ENCODE measurements around the gene ASCC2. TPM values are rescaled to one million over a fixed set of nuclear protein-coding genes. Genes with fewer than 3 reads are reported as not detected.

Gene ASCC2
- total and polyA plus RNA-seq, 2 experiments from 2014 or later, result 30.5 to 31.3 TPM

GRCh38 chr22:29814003-29814402 is 24.1 kb downstream of the ASCC2 start:
- ATAC-seq, result no peak
- no peak overlapping the region for H2AFZ ChIP-seq
- Mint-ChIP-seq H3K4me3 (no peak overlapping the region), H3K36me3 (ENCODE audit: low read depth) (peaks cover 42% of the 10 kb centered on the region), H3K9me3 (no peaks in the 10 kb centered on the region), H3K4me1 (no peaks in the 10 kb centered on the region; the same call in 1 of the 3 replicates), H3K27me3 (ENCODE audit: insufficient read depth, low read depth, poor library complexity) (peaks cover 1% of the 10 kb centered on the region), H3K27ac (no peak overlapping the region)
- H3K27ac ChIP-seq (ENCODE audit: low read depth), result no peak overlapping the region
- no peaks in the 10 kb centered on the region for H4K20me1 ChIP-seq (replicated peaks; ENCODE audit: insufficient read depth)
- H3K79me2 ChIP-seq (replicated peaks; ENCODE audit: insufficient read depth), result no peaks in the 10 kb centered on the region
- no peaks in the 10 kb centered on the region for H3K4me1 ChIP-seq (ENCODE audit: insufficient read depth)
- no peak for DNase-seq (ENCODE audit: low spot score)
- no peak overlapping the region for H3K4me2 ChIP-seq
- H3K4me3 ChIP-seq, result no peak overlapping the region
- TF ChIP-seq EZH2 (IDR thresholded peaks at IDR 0.05; ENCODE audit: low read depth, unreplicated experiment) (no peak), CREB1 (CRISPR knock-in tag; IDR thresholded peaks at IDR 0.05; ENCODE audit: low read depth) (no peak), ZNF462 (CRISPR knock-in tag; IDR thresholded peaks at IDR 0.05) (no peak), REST (IDR thresholded peaks at IDR 0.05; ENCODE audit: unreplicated experiment) (no peak), ZNF114 (CRISPR knock-in tag; IDR thresholded peaks at IDR 0.05) (no peak), STAT1 (IDR thresholded peaks at IDR 0.05; ENCODE audit: unreplicated experiment) (no peak), EZH2phosphoT487 (IDR thresholded peaks at IDR 0.05; ENCODE audit: unreplicated experiment) (no peak), JUNB (IDR thresholded peaks at IDR 0.05; ENCODE audit: unreplicated experiment) (no peak), POLR2AphosphoS5 (IDR thresholded peaks at IDR 0.05; ENCODE audit: low read depth) (no peak), NANOG (IDR thresholded peaks at IDR 0.05; ENCODE audit: borderline replicate concordance) (no peak), ETS1 (IDR thresholded peaks at IDR 0.05) (no peak), ZNF331 (CRISPR knock-in tag; IDR thresholded peaks at IDR 0.05; ENCODE audit: low read depth) (no peak), CTCF (conservative IDR thresholded peaks at IDR 0.05; ENCODE audit: low read depth in 2 of 2) (no peak)
- H3F3A ChIP-seq (replicated peaks; ENCODE audit: low read depth), result no peaks in the 10 kb centered on the region
- no peaks in the 10 kb centered on the region for H3K27me3 ChIP-seq (ENCODE audit: insufficient read depth)
- H3K36me3 ChIP-seq (ENCODE audit: insufficient read depth), result peaks cover 11% of the 10 kb centered on the region
- no peaks in the 10 kb centered on the region for H3K9me2 ChIP-seq (ENCODE audit: insufficient read depth)
